Astrocyte (in vitro differentiated cells and primary cell): ENCODE results near the gene HLCS. TPM values are rescaled to one million over a fixed set of nuclear protein-coding genes. Genes with fewer than 3 reads are reported as not detected.

ENCODE experiments used
- DNase-seq: peaks from one replicate; pipeline ENCODE4 v3.0.0-alpha.2; 2010; ENCODE audit warnings: low read depth
- FAIRE-seq: peaks from 2 replicates; lab custom pipeline; 2011; peaks lifted over from hg19 to GRCh38; lab: Jason Lieb, UNC
- H2AFZ ChIP-seq: 2 replicates; pipeline ENCODE4 v1.6.0; 2012; ENCODE audit warnings: low read depth, low read length, inconsistent platforms
- H3K27ac ChIP-seq: 2 replicates; pipeline ENCODE4 v1.5.1; 2011; ENCODE audit warnings: low read depth, low read length, inconsistent platforms
- H3K27me3 ChIP-seq: 2 replicates; pipeline ENCODE4 v1.6.0; 2011; ENCODE audit warnings: low read length, inconsistent platforms; ENCODE audit not compliant: insufficient read depth
- H3K36me3 ChIP-seq: 2 replicates; pipeline ENCODE4 v1.5.1; 2011; ENCODE audit warnings: low read length, inconsistent platforms; ENCODE audit not compliant: insufficient read depth
- H3K4me1 ChIP-seq: 2 replicates; pipeline ENCODE4 v1.5.1; 2011; ENCODE audit warnings: low read length, inconsistent platforms; ENCODE audit not compliant: insufficient read depth
- H3K4me2 ChIP-seq: 2 replicates; pipeline ENCODE4 v1.6.0; 2012; ENCODE audit warnings: low read length, inconsistent platforms
- H3K4me3 ChIP-seq: 2 replicates; pipeline ENCODE4 v1.5.1; 2011; ENCODE audit warnings: low read depth, mild to moderate bottlenecking, low read length, inconsistent platforms; ENCODE audit not compliant: insufficient read depth
- H3K79me2 ChIP-seq: 2 replicates; pipeline ENCODE4 v1.6.0; 2012; ENCODE audit warnings: mild to moderate bottlenecking, low read length, inconsistent platforms; ENCODE audit not compliant: insufficient read depth
- H3K9ac ChIP-seq: 2 replicates; pipeline ENCODE4 v1.6.0; 2012; ENCODE audit warnings: mild to moderate bottlenecking, low read length, inconsistent platforms
- H3K9me3 ChIP-seq: 2 replicates; pipeline ENCODE4 v1.5.1; 2012; ENCODE audit warnings: low read depth, mild to moderate bottlenecking, low read length, inconsistent platforms; ENCODE audit not compliant: insufficient read depth
- H4K20me1 ChIP-seq: 2 replicates; pipeline ENCODE4 v1.6.0; 2012; ENCODE audit warnings: low read length, inconsistent platforms; ENCODE audit not compliant: insufficient read depth
- H3K27ac Mint-ChIP-seq: one replicate; pipeline ENCODE4 v1.8.0; 2021; ENCODE audit warnings: mild to moderate bottlenecking, mixed read lengths; ENCODE audit not compliant: unreplicated experiment
- H3K27me3 Mint-ChIP-seq: one replicate; pipeline ENCODE4 v1.8.0; 2021; ENCODE audit warnings: low read depth, mixed read lengths; ENCODE audit not compliant: unreplicated experiment
- H3K36me3 Mint-ChIP-seq: one replicate; pipeline ENCODE4 v1.8.0; 2021; ENCODE audit warnings: low read depth, mixed read lengths; ENCODE audit not compliant: unreplicated experiment
- H3K4me1 Mint-ChIP-seq: one replicate; pipeline ENCODE4 v1.8.0; 2021; ENCODE audit warnings: low read depth, mixed read lengths; ENCODE audit not compliant: unreplicated experiment
- H3K4me3 Mint-ChIP-seq: one replicate; pipeline ENCODE4 v1.8.0; 2021; ENCODE audit warnings: mild to moderate bottlenecking, moderate library complexity, mixed read lengths; ENCODE audit not compliant: unreplicated experiment
- H3K9me3 Mint-ChIP-seq: one replicate; pipeline ENCODE4 v1.8.0; 2021; ENCODE audit warnings: mild to moderate bottlenecking, mixed read lengths; ENCODE audit not compliant: unreplicated experiment
- EZH2 ChIP-seq: IDR thresholded peaks from 2 replicates; pipeline ENCODE4 v1.6.1; 2012; ENCODE audit warnings: mild to moderate bottlenecking, low read length, inconsistent platforms; ENCODE audit not compliant: insufficient read depth
- total RNA-seq: library from RNA; stranded (reverse); gene quantifications from 2 replicates; pipeline ENCODE4 v1.2.1, GENCODE V29; 2021
- TF ChIP-seq, protein P1 (sequence below): IDR thresholded peaks from 2 replicates; pipeline ENCODE4 v1.5.1; 2011; ENCODE audit warnings: low read depth, mild to moderate bottlenecking, inconsistent platforms, low read length, moderate library complexity; ENCODE audit not compliant: insufficient read depth

Gene HLCS
- total RNA-seq, 1 donor from 2014 or later, result 20.9 TPM

DNA sequence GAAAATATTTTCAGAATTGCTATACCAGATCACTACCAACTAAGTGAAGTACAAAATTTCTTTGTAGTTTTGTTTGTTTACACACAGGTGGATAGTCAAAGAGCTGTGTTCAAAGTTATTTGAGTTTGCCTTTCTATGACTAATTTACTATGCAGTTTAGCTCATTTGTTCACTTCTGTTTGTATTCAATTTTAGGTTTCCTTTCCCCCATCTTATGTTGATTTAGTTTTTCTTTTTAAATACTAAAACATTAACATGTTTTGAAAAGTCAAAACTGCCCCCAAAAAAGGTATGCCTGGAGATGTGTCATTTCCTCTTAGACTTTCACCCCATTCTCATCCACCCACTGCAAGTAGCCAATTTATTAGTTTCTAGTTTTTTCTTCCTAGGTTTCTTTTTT is 21.4 kb upstream of the HLCS start:
- no peaks in the 10 kb centered on the region for H3K36me3 ChIP-seq
- Mint-ChIP-seq H3K27me3 (no peaks in the 10 kb centered on the region), H3K36me3 (peaks cover 5% of the 10 kb centered on the region), H3K27ac (no peak overlapping the region), H3K4me3 (no peak overlapping the region), H3K9me3 (no peaks in the 10 kb centered on the region), H3K4me1 (peaks cover 5% of the 10 kb centered on the region)
- no peak overlapping the region for H3K27ac ChIP-seq
- no peak overlapping the region for H3K9ac ChIP-seq
- H3K9me3 ChIP-seq, result no peaks in the 10 kb centered on the region
- no peaks in the 10 kb centered on the region for H3K79me2 ChIP-seq
- no peak overlapping the region for H2AFZ ChIP-seq
- no peak for DNase-seq
- H3K4me3 ChIP-seq, result no peak overlapping the region
- no peaks in the 10 kb centered on the region for H4K20me1 ChIP-seq
- H3K4me2 ChIP-seq, result no peak overlapping the region
- TF ChIP-seq, protein P1, sequence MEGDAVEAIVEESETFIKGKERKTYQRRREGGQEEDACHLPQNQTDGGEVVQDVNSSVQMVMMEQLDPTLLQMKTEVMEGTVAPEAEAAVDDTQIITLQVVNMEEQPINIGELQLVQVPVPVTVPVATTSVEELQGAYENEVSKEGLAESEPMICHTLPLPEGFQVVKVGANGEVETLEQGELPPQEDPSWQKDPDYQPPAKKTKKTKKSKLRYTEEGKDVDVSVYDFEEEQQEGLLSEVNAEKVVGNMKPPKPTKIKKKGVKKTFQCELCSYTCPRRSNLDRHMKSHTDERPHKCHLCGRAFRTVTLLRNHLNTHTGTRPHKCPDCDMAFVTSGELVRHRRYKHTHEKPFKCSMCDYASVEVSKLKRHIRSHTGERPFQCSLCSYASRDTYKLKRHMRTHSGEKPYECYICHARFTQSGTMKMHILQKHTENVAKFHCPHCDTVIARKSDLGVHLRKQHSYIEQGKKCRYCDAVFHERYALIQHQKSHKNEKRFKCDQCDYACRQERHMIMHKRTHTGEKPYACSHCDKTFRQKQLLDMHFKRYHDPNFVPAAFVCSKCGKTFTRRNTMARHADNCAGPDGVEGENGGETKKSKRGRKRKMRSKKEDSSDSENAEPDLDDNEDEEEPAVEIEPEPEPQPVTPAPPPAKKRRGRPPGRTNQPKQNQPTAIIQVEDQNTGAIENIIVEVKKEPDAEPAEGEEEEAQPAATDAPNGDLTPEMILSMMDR, result no peak
- TF ChIP-seq EZH2, result no peak
- H3K27me3 ChIP-seq, result no peaks in the 10 kb centered on the region
- no peaks in the 10 kb centered on the region for H3K4me1 ChIP-seq
- FAIRE-seq, result no peak

DNA sequence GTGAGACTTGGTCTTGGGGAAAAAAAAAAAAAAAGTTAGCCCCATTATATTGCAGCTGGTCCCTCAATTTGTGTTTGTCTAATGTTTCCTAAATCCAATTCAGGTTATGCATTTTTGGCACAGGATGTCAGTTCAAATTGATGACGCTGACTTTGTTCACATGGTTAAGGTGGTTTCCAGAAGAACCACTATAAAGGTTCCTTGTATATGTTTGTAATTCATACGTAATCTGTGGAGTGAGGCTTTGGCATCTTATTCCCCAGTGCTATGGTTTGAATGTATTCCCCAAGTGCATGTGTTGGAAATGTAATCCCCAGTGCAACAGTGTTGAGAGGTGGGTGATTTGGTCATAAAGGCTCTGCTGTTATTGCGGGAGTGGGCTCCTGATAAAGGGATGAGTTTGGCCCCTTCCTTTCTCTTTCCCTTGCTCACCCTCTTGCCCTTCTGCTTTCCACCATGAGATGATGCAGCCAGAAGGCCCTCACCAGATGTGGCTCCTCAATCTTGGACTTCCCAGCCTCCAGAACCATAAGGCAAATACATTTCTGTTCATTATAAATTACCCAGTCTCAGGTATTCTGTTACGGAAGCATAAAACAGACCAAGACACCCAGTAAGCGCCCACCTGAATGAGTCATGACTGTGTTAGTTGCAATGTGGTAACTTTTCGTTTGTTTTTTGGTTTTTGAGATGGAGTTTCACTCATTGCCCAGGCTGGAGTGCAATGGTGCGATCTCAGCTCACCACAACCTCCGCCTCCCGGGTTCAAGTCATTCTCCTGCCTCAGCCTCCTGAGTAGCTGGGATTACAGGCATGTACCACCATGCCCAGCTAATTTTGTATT is 19.5 kb upstream of the HLCS start:
- peaks cover 5% of the 10 kb centered on the region for H3K36me3 Mint-ChIP-seq
- peaks cover 2% of the 10 kb centered on the region for H3K27me3 Mint-ChIP-seq
- Histone ChIP-seq H3K9me3 (no peaks in the 10 kb centered on the region), H3K4me3 (no peak overlapping the region), H2AFZ (no peak overlapping the region), H3K79me2 (no peaks in the 10 kb centered on the region), H3K4me2 (no peak overlapping the region), H3K36me3 (no peaks in the 10 kb centered on the region), H3K4me1 (no peaks in the 10 kb centered on the region), H3K27me3 (no peaks in the 10 kb centered on the region), H3K27ac (no peak overlapping the region), H3K9ac (no peak overlapping the region), H4K20me1 (no peaks in the 10 kb centered on the region)
- FAIRE-seq (no peak), DNase-seq (no peak)
- no peak overlapping the region for H3K4me3 Mint-ChIP-seq
- peak overlapping the region; percentile 63 for H3K27ac Mint-ChIP-seq
- no peaks in the 10 kb centered on the region for H3K9me3 Mint-ChIP-seq
- peaks cover 5% of the 10 kb centered on the region for H3K4me1 Mint-ChIP-seq
- TF ChIP-seq EZH2, result no peak

DNA sequence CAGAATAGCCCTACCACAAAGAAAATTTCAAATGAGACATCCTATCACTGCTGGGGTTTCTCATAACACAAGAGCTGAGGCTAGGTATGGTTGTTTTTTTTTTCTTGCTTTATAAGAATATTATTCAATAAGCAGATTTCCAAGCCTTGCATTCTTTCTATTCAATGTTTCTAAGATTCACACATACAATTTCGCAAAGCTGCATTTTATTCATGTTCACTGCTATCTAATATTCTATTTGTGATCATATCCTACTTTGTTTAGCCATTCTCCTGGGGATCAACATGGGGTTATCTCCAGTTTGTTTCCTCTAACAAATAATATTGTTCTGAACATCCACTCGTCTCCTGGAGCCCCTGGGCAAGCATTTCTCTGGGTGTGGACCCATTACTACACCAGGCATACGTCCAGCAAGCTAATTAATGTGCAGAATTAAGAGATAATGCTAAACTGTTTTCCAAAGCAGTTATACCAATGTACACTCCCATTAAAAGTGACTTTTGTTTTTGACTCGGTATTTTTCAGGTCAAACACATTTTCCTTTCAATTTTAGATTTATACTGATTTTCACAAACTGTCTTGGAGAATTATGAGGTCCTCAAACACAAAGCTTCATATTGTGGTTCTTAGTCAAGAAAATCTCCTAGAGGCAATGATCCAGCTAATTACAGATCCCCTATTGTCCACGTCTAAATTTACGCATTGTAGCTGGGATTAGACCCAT is 15.7 kb upstream of the HLCS start:
- H2AFZ ChIP-seq, result no peak overlapping the region
- no peak overlapping the region for H3K4me3 ChIP-seq
- no peaks in the 10 kb centered on the region for H3K9me3 Mint-ChIP-seq
- H4K20me1 ChIP-seq, result peaks cover 5% of the 10 kb centered on the region
- H3K9me3 ChIP-seq, result no peaks in the 10 kb centered on the region
- H3K27me3 ChIP-seq, result no peaks in the 10 kb centered on the region
- H3K4me2 ChIP-seq, result no peak overlapping the region
- no peaks in the 10 kb centered on the region for H3K79me2 ChIP-seq
- H3K27me3 Mint-ChIP-seq, result peaks cover 3% of the 10 kb centered on the region
- H3K4me3 Mint-ChIP-seq, result no peak overlapping the region
- H3K4me1 ChIP-seq, result peaks cover 14% of the 10 kb centered on the region
- H3K27ac ChIP-seq, result no peak overlapping the region
- H3K9ac ChIP-seq, result no peak overlapping the region
- TF ChIP-seq, protein P1, result no peak
- no peak for TF ChIP-seq EZH2
- FAIRE-seq (no peak), DNase-seq (no peak)
- H3K36me3 ChIP-seq, result no peaks in the 10 kb centered on the region
- peaks cover 6% of the 10 kb centered on the region for H3K4me1 Mint-ChIP-seq
- peaks cover 5% of the 10 kb centered on the region for H3K36me3 Mint-ChIP-seq
- no peak overlapping the region for H3K27ac Mint-ChIP-seq
